GM18909 (cell line): ENCODE results near the gene CDKN1A.
A peak's percentile ranks its signal among the peaks of the same experiment; 100 is the strongest.
"Not testable (repeated sequence)": the region's sequence is repeated elsewhere in the genome, so short reads cannot be mapped to it uniquely, and the experiment has no call there.

Experiments used
- ATAC-seq: cut with Tn5 transposase; IDR thresholded peaks from one replicate; pipeline ENCODE4 v1.9.1; 2021; ENCODE audit warnings: mild to moderate bottlenecking; ENCODE audit not compliant: unreplicated experiment, poor library complexity

Gene CDKN1A

DNA sequence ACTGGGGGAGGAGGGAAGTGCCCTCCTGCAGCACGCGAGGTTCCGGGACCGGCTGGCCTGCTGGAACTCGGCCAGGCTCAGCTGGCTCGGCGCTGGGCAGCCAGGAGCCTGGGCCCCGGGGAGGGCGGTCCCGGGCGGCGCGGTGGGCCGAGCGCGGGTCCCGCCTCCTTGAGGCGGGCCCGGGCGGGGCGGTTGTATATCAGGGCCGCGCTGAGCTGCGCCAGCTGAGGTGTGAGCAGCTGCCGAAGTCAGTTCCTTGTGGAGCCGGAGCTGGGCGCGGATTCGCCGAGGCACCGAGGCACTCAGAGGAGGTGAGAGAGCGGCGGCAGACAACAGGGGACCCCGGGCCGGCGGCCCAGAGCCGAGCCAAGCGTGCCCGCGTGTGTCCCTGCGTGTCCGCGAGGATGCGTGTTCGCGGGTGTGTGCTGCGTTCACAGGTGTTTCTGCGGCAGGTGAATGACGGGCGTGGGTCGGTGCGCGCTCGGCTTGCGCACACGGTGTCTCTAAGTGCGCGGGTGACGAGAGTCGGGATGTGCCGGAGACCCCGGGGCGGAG lies at the start of gene CDKN1A:
Gene CDKN1A, plus strand, starts transcription at position 227 of the 555 bp plus-strand sequence. CDS start 5,388 bp downstream, outside the sequence.
- ATAC-seq = peak; percentile 47

DNA sequence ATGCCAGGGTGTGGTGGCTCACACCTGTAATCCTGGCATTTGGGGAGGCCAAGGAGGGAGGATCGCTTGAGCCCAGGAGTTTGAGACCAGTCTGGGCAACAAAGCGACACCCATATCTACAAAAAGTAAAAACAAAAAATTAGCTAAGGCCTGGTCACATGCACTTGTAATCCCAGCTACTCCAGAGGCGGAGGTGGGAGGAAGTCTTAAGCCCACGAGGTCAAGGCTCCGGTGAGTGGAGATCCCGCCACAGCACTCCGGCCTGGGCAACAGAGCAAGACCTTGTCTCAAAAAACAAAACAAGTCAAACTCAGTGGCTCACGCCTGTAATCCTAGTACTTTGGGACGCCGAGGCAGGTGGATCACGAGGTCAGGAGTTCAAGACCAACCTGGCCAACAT lies 48.7 kb upstream of the CDKN1A start:
- no peak for ATAC-seq

DNA sequence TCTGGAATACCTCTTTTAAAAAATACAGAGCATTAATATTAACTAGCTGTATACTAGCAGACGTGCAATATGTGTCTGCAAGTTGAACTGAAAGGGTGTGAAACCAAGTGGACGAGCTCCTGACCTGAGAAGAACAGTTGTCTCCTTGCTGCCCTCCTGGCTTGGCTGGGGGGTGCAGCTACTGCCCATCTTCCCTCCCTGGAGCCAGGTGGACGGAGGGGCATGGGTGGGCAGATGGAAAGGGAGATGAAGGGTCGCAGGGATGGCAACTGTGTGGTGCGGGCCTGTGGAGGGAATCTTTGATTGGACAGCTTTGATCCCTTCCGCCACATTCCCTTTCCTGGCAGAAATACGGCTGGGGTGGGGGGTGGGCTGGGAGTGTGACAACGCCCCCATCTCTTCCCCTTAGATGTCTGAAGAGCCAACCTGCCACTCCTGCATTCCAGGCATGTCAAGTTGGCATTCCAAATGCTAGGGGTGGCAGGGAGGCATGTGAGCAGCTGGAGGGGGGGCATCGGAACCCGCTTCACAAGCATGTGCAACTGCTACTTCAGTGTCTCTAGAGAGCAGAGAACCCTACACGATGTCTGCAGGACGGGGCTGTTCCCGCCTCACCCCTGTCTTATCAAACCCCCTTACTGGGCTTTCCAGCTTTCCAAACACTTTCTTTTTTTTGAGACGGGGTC lies 47.0 kb upstream of the CDKN1A start:
- no peak for ATAC-seq

DNA sequence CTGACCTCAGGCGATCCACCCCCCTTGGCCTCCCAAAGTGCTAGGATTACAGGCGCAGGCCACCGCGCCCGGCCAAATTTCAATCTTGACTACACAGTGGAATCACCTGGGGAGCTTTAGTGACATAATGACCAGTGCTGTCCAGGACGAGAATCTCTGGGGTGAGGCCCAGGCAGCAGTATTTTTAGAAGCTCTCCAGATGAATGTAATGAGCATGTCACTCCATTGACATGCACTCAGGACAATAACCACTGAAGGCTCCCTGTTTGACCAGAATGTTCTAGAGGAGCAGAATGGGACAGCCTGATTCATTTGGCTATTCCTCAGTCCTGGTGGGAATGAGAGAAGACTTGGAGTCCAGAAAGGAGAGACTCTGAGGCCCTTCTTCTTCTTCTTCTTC lies 45.1 kb upstream of the CDKN1A start:
- ATAC-seq = no peak

DNA sequence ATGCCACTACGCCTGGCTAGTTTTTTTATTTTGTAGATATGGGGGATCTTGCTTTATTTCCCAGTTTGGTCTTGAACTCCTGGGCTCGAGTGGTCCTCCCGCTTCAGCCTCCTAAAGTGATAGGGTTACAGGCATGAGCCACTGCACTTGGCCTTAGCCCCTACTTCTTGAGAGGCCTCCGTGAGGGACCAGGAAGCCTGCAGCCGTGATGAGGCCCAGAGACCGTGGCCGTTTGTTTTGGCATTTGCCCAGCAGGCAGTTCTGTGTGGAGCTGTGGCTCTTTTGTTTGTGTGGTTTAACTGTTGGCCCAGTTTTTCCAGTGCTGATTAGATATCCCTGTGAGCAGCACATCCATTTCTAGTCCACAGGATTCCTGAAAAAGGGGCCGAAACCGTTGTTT lies 44.6 kb upstream of the CDKN1A start:
- no peak for ATAC-seq

DNA sequence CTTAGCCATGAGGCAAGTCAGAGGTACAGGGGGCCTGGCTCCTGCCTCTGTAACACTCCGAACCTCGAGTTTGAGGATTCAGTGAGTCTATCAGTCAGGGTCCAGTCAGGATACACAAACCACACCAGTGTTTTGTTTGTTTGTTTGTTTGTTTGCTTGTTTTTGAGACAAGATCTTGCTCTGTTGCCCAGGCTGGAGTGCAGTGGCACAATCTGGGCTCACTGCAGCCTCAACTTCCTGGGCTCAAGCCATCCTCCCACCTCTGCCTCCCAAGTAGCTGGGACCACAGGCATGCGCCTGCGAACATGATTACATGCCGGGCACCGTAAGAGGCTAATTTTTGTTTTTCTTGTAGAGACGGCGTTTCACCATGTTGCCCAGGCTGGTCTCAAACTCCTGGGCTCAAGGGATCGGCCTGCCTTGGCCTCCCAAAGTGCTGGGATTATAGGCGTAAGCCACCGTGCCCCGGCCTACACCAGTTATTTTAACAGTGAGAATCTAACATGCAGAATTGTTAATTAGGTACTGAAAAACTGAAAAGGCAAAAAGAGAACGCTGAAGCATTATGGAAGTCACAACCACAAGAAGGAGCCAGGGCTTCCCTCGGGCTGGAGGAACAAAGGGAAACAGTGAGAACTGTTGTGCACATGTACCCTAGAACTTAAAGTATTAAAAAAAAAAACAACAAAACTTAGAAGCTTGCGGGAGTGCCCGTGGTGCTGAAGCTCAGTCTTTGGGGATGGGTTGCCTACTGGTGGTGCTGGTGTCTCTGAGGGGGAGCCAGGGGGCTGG lies 44.0 kb upstream of the CDKN1A start:
- no peak for ATAC-seq

DNA sequence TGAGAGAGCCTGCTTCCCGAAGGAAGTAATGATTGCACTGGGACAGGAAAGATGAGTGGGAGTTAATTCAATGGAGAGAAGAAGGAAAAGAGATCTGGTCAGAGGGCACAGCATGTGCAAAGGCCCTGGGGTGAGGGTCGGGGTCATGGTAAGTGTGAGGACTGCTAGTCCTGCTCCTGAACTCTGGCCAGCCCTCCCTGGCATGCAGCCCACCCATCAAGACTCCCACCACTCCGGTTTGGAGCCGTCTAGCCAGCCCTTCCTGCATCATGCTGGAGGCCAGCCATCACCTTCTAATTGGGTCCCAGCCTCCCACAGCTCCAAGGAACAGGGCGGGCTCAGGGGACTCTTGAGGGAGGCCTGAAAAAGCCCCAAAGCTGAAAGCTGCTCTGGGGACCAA lies 42.2 kb upstream of the CDKN1A start:
- ATAC-seq = no peak

DNA sequence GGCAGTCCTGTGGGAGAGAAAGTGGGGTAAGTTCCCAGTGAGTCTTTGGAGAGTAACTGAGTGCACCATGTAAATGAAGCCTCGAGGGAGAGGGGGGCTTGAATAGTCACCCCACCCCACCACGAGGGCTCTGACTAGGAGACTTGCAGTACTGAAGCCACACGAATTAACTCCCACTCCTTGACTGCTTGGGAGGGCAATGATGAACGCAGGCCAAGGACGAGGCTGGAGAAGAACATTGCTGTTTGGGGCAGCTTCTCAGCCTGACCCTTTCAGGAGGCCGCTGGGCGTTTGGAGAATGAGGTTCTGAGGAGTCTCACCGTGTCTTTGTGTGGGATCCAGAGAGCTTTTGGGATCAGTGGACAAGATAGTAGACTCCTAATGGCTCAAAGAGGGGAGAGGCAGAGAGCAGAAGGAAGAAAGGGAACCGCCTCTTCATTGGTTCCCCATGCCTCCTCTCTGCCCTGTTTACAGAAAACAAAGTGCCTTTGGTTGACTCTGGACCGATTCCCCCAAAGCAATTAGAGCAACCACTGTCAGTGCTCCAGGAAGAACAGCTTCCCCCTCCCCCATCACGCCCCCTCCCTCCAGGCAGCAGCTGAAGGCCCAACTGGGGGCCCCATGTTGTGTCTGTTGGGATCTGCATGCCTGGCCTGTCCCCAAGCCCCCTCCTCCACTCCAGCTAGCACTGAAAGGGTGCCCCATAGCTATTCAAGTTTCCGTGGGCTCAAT lies 41.7 kb upstream of the CDKN1A start:
- no peak for ATAC-seq

DNA sequence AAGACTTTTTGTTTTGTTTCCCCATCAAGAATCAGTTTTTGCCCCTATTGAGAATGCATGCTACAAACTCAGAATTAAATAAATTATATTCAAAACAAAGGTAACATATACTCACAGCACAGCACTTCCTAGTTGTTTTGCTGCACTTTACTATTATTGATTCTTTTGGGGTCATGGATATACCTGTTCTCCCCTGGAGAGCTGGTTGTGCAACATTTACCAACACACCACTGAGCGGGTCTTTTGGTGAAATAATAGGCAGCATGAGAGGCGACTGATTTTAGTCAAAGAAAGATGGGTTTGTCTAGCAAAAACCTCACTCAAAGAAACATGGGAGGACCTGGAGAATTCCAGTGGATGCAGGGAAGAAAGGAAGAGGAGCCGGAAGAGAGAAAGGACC lies 39.9 kb upstream of the CDKN1A start:
- no peak for ATAC-seq

DNA sequence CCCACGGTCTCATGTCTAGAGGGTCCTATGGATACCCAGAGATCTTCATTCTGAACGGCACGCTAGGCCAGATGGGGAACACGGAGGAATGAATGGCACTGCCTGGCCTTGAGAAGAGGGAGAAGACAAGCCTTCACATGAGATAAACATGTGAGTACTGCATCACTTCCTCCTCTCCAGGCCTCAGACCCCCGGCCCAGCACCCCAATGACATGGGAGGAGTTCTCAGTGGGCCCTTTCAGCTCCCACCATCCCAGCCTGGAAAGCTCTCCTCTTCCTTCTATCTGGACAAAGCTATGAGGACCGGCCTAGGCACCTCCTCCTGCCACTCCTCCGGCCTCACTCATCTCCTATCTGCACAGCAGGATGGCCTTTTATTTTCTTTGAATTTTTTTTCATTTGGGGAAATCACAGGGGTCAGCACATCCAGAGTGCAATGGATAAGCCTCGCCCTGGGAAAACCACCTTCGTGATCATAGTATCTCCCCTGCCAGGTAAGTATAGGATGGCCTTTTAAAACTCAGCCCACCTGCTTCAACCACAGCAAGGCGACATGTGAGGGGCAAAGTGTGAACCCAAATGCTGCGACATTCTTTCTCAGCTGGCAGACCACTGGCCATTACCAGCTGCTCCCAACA lies 39.2 kb upstream of the CDKN1A start:
- no peak for ATAC-seq

DNA sequence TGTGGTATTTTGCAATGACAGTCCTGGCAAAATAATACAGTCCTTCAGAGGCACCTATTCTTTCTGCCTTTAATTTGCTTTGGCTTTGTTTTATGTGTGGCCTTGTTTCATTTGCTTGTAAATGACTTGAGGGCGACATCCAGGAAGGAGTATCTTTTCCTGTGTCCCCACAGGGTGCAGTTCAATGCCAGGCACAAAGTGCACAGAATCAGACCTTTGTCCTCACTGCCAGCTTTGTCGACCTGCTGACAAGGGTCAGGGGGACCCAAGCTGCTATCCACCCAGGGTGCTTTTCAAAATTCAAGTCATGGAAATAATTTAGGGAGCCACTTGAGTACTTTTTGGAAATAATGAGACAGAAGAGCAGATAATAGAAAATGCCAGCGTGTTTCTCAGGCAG lies 37.0 kb upstream of the CDKN1A start:
- ATAC-seq = no peak

DNA sequence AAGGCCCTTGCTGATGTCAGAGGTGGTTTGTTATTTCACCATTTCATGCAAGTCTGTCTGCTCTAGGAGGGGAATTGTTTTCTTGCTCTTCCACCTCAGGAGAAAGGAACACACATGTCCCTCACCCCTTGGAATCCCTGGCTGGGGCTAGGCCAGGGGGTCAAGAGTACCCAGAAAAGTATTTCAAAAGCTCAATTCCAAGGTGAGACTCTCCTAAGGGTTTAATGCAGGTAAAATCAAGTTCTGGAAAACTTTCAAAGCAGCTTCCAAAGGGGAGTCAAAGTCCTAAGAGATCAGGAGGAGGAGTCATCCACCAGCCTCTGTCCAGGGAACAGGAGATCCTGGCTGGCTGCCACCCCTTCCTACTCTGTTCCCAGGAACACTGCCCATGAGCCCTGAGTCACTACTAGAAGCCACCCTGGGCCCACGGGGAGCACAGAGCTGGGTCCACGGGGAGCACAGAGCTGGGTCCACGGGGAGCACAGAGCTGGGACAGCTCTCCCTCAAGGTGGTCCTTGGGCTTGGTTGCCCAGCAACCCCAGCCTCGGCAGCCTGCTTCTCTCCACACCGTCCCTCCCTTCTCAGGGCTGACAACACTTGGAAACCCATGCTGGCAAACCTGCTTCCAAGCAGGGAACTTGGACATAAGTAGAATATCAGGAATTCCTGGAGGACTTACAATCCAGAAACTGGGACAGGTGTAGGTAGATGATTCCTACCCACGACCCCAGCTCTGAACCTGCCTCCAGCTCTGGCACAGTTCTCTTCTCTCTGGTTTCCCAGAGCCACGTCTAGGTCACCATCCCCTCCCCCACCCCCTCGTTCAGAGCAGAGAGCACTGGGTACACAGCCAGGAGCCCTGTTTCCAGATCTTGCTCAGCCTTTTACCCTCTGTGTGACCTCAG lies 35.3 kb upstream of the CDKN1A start:
- no peak for ATAC-seq

DNA sequence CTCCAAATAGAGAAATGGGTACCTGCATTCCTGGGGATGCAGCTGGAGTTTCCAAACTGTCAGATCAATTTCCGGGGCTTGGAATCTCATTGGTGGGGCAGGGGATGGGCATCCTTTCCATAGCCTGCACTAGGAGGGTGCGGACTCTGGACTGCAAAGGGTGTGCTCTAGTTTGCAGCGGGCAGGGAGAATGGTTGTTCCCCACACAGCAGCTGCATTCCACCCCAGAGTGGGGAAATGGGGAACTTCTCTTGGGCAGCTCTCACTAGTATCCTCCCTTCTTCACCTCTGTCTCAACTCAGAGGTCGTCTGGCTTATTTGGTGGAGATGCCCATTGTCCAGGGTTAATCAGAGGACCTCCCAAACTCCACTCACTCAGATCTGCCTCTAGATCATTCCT lies 34.5 kb upstream of the CDKN1A start:
- ATAC-seq = no peak

DNA sequence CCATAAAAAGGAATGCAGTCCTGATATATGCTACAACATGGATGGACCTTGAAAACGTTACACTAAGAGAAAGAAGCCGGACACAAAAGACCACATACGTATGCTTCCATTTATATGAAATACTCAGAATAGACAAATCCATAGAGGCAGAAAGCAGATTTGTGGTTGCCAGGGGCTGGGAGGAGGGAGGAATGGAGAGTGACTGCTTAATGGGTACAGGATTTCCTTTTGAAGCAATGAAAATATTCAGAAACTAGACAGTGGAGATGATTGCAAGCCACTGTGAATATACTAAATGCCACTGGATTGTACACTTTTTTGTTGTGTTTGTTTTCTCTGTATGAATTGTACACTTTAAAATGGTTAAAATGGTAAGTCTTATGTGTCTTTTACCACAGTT lies 29.4 kb upstream of the CDKN1A start:
- ATAC-seq = no peak

DNA sequence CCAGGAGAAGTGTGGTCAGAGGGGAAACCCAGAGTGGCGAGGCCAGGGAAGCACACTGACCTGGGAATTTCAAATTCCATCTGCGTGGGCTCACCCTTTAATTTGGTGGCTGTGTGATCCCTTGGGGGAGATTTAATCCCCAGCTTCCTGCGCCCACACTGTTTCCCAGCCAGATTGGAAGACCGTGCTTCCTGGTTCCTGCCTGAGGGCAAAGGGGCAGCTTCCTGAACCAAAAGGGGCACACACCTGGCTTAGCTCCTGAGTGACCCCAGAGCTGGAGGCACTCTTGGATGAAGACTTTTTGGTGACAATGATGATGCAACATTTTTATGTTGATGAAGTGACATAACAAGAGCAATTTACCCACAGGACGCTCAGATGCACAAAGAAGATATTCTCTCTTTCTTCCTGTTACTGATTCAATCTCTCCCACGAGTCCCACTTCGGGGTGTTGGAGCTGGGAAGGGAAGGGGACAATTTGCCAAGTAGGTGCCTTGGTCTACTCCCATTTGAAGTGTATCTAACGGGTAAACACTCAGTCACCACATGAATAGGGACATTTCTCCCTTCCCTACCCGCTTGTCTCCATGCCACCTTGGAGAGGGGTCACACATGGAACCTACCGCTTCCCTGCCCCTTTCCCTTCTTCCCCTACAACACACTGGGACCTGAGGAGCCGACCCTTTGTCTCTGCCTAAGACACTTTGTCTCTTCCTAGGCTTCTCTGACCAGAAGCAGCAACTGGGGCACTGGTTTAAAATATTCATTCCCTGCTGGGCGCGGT lies 28.6 kb upstream of the CDKN1A start:
- ATAC-seq = no peak

DNA sequence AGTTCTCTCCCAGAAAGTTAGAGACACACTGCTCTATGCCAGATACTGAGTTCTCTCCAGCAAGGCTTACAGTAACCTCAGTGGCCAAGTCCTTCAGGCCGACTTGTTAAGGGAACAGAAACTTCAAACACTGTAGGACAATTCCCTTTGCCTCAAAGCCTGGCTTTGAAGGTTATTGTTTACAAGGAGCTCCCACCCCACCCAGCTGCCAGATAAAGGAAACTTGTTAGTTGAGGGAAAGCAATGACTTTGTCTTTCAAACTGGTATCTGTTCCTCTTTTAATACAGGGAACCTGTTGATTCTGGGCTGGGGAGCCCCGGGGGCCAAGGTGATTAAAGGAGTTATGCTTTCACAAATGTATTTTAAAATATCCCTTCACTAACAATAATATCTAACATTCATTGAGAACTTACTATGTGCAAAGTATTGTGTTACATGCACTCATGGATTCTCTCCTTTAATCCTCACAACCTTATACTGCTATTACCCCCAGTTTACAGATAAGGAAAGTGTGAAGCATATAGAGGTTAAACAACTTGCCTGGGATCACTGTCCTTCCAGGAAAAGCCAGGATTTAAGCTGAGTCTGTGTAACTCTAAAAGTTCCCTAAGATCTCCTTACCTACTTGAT lies 27.6 kb upstream of the CDKN1A start:
- ATAC-seq = no peak

DNA sequence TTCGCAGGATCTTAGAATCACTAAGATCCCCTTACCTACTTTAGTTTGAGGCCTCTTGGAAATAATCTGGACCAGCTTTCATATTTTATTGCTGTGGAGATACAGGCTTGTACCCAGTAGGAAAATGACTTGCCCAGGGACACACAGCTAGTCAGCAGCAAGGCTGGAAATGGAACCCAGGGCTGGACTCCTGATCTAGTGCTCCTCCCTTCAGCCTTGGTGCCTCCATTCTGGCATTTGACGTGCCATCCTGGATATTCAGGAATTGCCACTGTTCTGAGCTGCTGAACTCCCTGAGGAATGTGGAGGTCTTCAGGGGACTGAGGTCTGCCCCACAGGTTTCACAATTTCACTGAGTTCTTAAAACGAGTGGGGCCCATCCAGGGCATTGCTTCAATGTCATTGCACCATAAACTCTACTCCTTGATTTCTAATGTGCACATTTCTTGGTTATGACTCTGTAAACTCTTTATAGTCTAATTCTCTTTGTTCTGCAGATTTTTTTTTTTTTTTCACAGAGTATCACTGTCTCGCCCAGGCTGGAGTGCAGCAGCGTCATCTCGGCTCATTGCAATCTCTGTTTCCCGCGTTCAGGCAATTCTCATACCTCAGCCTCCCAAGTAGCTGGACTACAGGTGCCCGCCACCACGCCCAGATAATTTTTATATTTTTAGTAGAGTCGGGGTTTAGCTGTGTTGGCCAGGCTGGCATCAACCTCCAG lies 26.7 kb upstream of the CDKN1A start:
- no peak for ATAC-seq

DNA sequence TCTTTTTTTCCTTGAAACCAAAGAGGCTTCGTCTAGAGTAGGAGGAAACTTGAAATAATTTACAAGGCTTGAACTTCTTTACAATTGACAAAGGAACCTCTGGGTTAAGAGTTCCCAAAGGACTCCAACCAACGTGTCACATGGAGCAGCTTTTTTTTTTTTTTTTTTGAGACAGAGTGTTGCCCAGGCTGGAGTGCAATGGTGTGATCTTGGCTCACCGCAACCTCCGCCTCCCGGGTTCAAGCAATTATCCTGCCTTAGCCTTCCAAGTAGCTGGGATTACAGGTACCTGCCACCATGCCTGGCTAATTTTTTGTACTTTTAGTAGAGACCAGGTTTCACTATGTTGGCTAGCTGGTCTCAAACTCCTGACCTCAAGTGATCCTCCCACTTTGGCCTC lies 24.0 kb upstream of the CDKN1A start:
- not testable (repeated sequence) for ATAC-seq
